H1 (cell line): ENCODE data around the gene NCBP1. TPM values are rescaled to one million over a fixed set of nuclear protein-coding genes. Genes with fewer than 3 reads are reported as not detected.
A peak's percentile ranks its signal among the peaks of the same experiment; 100 is the strongest.

Experiments used
- ASH2L ChIP-seq: fragments of 200-600, 300-600 bp; sonication (generic); IDR thresholded peaks from one replicate; pipeline ENCODE4 v1.7.1; 2017; ENCODE audit warnings: low read length
- CBX5 ChIP-seq: fragments of 300-800, 300-1000 bp; sonication (generic); IDR thresholded peaks from 2 replicates; pipeline ENCODE4 v1.7.1; 2016; ENCODE audit warnings: antibody characterized with exemption, low read length, low read depth
- CEBPB ChIP-seq: IDR thresholded peaks from 2 replicates; pipeline ENCODE4 v1.6.1; 2012; ENCODE audit warnings: low read depth, low read length
- CHD1 ChIP-seq: IDR thresholded peaks from 2 replicates; pipeline ENCODE4 v1.6.1; 2012; ENCODE audit warnings: low read depth, low read length, improper control_type of control experiment
- CHD2 ChIP-seq: IDR thresholded peaks from 2 replicates; pipeline ENCODE4 v1.6.1; 2012; ENCODE audit warnings: low read length, improper control_type of control experiment
- EGR1 ChIP-seq: IDR thresholded peaks from 2 replicates; pipeline ENCODE4 v1.6.1; 2011; ENCODE audit warnings: low read depth, low read length, borderline replicate concordance
- EP300 ChIP-seq, 2 experiments: IDR thresholded peaks; 1 replicate in 1 of 2; 2 replicates in 1 of 2; pipeline ENCODE4 v1.6.1; 2011 to 2012; ENCODE audit warnings: low read depth in 2 of 2, low read length in 2 of 2, mild to moderate bottlenecking in 2 of 2, borderline replicate concordance in 1 of 2, inconsistent platforms in 1 of 2, moderate library complexity in 1 of 2
- EZH2 ChIP-seq: fragments of 200-600 bp; sonication (generic); IDR thresholded peaks from 2 replicates; pipeline ENCODE4 v1.7.1; 2012; ENCODE audit warnings: low read depth, mild to moderate bottlenecking, moderate library complexity, low read length, inconsistent platforms; ENCODE audit not compliant: severe bottlenecking
- HDAC2 ChIP-seq, 2 experiments: fragments of 300-600 bp in 1 of 2; sonication (generic) in 1 of 2; IDR thresholded peaks; 2 replicates each; pipeline ENCODE4 v1.6.1; 2011 to 2012; ENCODE audit warnings: low read depth in 2 of 2, low read length in 2 of 2, mild to moderate bottlenecking in 2 of 2, moderate library complexity in 2 of 2, borderline replicate concordance in 1 of 2, inconsistent platforms in 1 of 2
- HDAC6 ChIP-seq: IDR thresholded peaks from one replicate; pipeline ENCODE4 v1.7.1; 2012; ENCODE audit warnings: low read depth, mild to moderate bottlenecking, inconsistent platforms, low read length, moderate library complexity
- JUND ChIP-seq: IDR thresholded peaks from 2 replicates; pipeline ENCODE4 v1.6.1; 2011; ENCODE audit warnings: mild to moderate bottlenecking, improper control_type of control experiment, low read length
- KDM1A ChIP-seq: fragments of 200-600, 300-600 bp; sonication (generic); IDR thresholded peaks from 2 replicates; pipeline ENCODE4 v1.7.1; 2016; ENCODE audit warnings: mild to moderate bottlenecking, low read length, borderline replicate concordance
- MAFK ChIP-seq: IDR thresholded peaks from 2 replicates; pipeline ENCODE4 v1.6.1; 2012; ENCODE audit warnings: low read depth, mild to moderate bottlenecking, improper control_type of control experiment, low read length
- NANOG ChIP-seq: IDR thresholded peaks from 2 replicates; pipeline ENCODE4 v1.6.1; 2011; ENCODE audit warnings: low read length, low read depth, mild to moderate bottlenecking, inconsistent platforms; ENCODE audit not compliant: insufficient read depth, poor library complexity, severe bottlenecking
- POU5F1 ChIP-seq: IDR thresholded peaks from 2 replicates; pipeline ENCODE4 v1.6.1; 2011; ENCODE audit warnings: low read depth, mild to moderate bottlenecking, low read length, moderate library complexity
- RXRA ChIP-seq: IDR thresholded peaks from 2 replicates; pipeline ENCODE4 v1.6.1; 2011; ENCODE audit warnings: low read depth, mild to moderate bottlenecking, low read length, moderate library complexity; ENCODE audit not compliant: insufficient read depth
- SIX5 ChIP-seq: IDR thresholded peaks from 2 replicates; pipeline ENCODE4 v1.6.1; 2011; ENCODE audit warnings: mild to moderate bottlenecking, low read depth, low read length
- SP2 ChIP-seq: IDR thresholded peaks from 2 replicates; pipeline ENCODE4 v1.6.1; 2012; ENCODE audit warnings: mild to moderate bottlenecking, low read length, inconsistent platforms
- SUZ12 ChIP-seq: fragments of 200-600 bp; sonication (generic); IDR thresholded peaks from 2 replicates; pipeline ENCODE4 v1.6.1; 2012; ENCODE audit warnings: mild to moderate bottlenecking, inconsistent platforms, low read length, moderate library complexity, mixed read lengths
- TAF1 ChIP-seq: IDR thresholded peaks from 2 replicates; pipeline ENCODE4 v1.6.1; 2011; ENCODE audit warnings: mild to moderate bottlenecking, low read depth, low read length
- TBP ChIP-seq: IDR thresholded peaks from 2 replicates; pipeline ENCODE4 v1.6.1; 2011; ENCODE audit warnings: low read depth, low read length, improper control_type of control experiment
- TCF12 ChIP-seq: IDR thresholded peaks from 2 replicates; pipeline ENCODE4 v1.6.1; 2011; ENCODE audit warnings: low read depth, mild to moderate bottlenecking, low read length
- TEAD4 ChIP-seq: IDR thresholded peaks from 2 replicates; pipeline ENCODE4 v1.6.1; 2012; ENCODE audit warnings: low read depth, low read length, inconsistent platforms, mixed read lengths
- polyA plus RNA-seq, 7 experiments: library from polyadenylated mRNA; depleted of rRNA in 3 of 7; stranded (reverse) in 5 of 7; unstranded in 2 of 7; fragments of >200 nt in 5 of 7; fragments of 200-250 nt in 2 of 7; gene quantifications; 1 replicate in 5 of 7; 2 replicates in 1 of 7; 4 replicates in 1 of 7; pipeline versions ENCODE4 v1.2.1 to v1.2.3, GENCODE V29; 2011 to 2013; ENCODE audit warnings: missing spikeins in 2 of 7, mixed read lengths in 2 of 7
- total RNA-seq: library from RNA; stranded (reverse); fragmentation: NEBNext Ultra II Directional; extraction: Animal tissue kit (Norgen Biotek cat#: 25700); gene quantifications from 2 replicates; pipeline ENCODE4 v1.2.1, GENCODE V29; 2021
- TF ChIP-seq, protein P1 (sequence below): IDR thresholded peaks from 2 replicates; pipeline ENCODE4 v1.6.1; 2011; ENCODE audit warnings: low read depth, mild to moderate bottlenecking, low read length; ENCODE audit not compliant: insufficient read depth

NCBP1 gene
- total and polyA plus RNA-seq, 2 of the 8 experiments (the other 6 are each of a cell fraction or from before 2014, with no cell fraction given): 14.7 to 54.0 TPM

DNA sequence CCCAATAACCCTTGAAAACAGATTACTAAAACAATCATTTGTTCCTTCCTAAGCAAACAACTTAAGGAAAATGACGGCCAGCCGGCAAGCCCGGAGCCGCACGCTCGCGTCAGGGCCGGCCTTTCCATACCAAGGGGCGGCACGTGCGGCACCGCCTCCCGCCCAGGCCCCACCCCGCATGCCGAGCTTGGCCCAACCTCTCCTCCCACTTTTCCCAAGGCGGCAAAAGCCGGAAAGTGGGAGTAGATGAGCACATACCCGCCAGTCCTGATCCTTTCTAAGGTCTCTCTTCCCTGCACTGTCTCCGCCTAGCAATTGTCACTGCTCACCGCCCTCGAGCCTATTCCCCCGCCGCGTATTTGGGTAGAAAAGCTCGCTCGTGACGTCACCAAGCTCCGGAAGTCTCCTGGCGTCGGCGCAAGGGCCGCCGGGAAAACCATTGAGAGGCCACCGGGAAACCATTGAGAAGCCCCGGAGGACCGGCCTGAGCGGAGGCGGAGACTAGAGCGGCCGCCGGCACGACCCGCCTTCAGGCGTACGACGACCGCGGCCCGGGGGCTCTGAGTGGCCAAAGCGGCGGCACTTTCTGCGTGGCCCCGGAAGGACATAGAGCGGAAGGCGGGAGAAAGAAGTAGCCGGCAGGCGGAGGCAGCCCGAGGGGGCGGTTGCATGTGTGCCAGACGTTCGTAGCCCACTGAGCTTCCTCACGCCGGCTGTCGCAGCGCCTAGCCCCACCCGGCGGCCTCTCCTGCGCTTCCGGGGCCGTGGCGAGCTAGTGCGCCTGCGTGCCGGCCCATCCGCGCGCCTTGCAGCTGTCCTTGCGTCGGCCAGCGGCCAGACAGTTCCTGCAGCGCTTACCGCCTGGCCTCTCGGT lies at the start of gene NCBP1, which contains the start of gene TSTD2 (continued):
- TF ChIP-seq EP300 (IDR thresholded peaks at IDR 0.05; ENCODE audit: borderline replicate concordance in 1 of 2, low read depth in 2 of 2, low read length in 2 of 2) (peak in 1 of 2 experiments; percentile 2; a peak in 1 of 3 replicates), NANOG (peak; percentile 39), SUZ12 (no peak), EZH2 (no peak), KDM1A (no peak), TBP (peak; percentile 82), SIX5 (no peak), SP2 (peak; percentile 74), CBX5 (no peak), RXRA (no peak), ASH2L (no peak), JUND (no peak), HDAC2 (IDR thresholded peaks at IDR 0.05; ENCODE audit: borderline replicate concordance in 1 of 2, low read depth in 2 of 2, low read length in 2 of 2) (no peak), TCF12 (no peak), CEBPB (no peak), CHD2 (no peak; the same call in 1 of the 2 replicates), TEAD4 (peak; percentile 60; the same call in 1 of the 2 replicates), TAF1 (peak; percentile 88), EGR1 (peak; percentile 58; the same call in 1 of the 2 replicates), CHD1 (no peak), MAFK (no peak), HDAC6 (no peak), POU5F1 (no peak)
- TF ChIP-seq, protein P1, sequence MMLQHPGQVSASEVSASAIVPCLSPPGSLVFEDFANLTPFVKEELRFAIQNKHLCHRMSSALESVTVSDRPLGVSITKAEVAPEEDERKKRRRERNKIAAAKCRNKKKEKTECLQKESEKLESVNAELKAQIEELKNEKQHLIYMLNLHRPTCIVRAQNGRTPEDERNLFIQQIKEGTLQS: no peak
